Activated CD8-positive, alpha-beta memory T cell treated with anti-CD3 and anti-CD28 coated beads for 24 hours (primary cell): ENCODE data around the gene PFKFB2.

Experiments
- DNase-seq: peaks from one replicate; pipeline ENCODE4 v3.0.0-alpha.2; 2020

PFKFB2 gene

GRCh38 chr1:207052911-207053769, at the start of gene PFKFB2:
PFKFB2 (plus strand) TSS chr1:207053275; CDS start chr1:207054718, 1,443 bp downstream.
- DNase-seq = peak; percentile 98

- DNase-seq = no peak
Measured at GRCh38 chr1:207004931-207005830, 47.9 kb upstream of the PFKFB2 start.

- no peak for DNase-seq
Measured at GRCh38 chr1:207006083-207006482, 47.0 kb upstream of the PFKFB2 start.

- no peak for DNase-seq
Measured at GRCh38 chr1:207006914-207007313, 46.2 kb upstream of the PFKFB2 start.

- DNase-seq = no peak
Measured at GRCh38 chr1:207007352-207008033, 45.6 kb upstream of the PFKFB2 start.

- DNase-seq = no peak
Measured at GRCh38 chr1:207009182-207009850, 43.8 kb upstream of the PFKFB2 start.

GRCh38 chr1:207009945-207010344, 43.1 kb upstream of the PFKFB2 start:
- no peak for DNase-seq

GRCh38 chr1:207010726-207011125, 42.3 kb upstream of the PFKFB2 start:
- DNase-seq = no peak

GRCh38 chr1:207013321-207014085, 39.6 kb upstream of the PFKFB2 start:
- no peak for DNase-seq

GRCh38 chr1:207014728-207015127, 38.3 kb upstream of the PFKFB2 start:
- no peak for DNase-seq

GRCh38 chr1:207015791-207016190, 37.3 kb upstream of the PFKFB2 start:
- no peak for DNase-seq

GRCh38 chr1:207017615-207018559, 35.2 kb upstream of the PFKFB2 start:
- DNase-seq = no peak

- no peak for DNase-seq
Measured at GRCh38 chr1:207018707-207019106, 34.4 kb upstream of the PFKFB2 start.

- DNase-seq = no peak
Measured at GRCh38 chr1:207019161-207019560, 33.9 kb upstream of the PFKFB2 start.

GRCh38 chr1:207019661-207020060, 33.4 kb upstream of the PFKFB2 start:
- no peak for DNase-seq

GRCh38 chr1:207020065-207020708, 32.9 kb upstream of the PFKFB2 start:
- no peak for DNase-seq

GRCh38 chr1:207020709-207021107, 32.4 kb upstream of the PFKFB2 start:
- DNase-seq = no peak

- DNase-seq = no peak
Measured at GRCh38 chr1:207021139-207021861, 31.8 kb upstream of the PFKFB2 start.

- DNase-seq = no peak
Measured at GRCh38 chr1:207021876-207022596, 31.0 kb upstream of the PFKFB2 start.
